ENCODE results near the gene HMG20B. TPM values are rescaled to one million over a fixed set of nuclear protein-coding genes. Genes with fewer than 3 reads are reported as not detected.

HMG20B gene
- total and polyA plus RNA-seq, 2 of the 8 experiments (the other 6 are each of a cell fraction or from before 2014, with no cell fraction given): 42.9 to 74.2 TPM

- no peak for TF ChIP-seq HDAC2 (IDR thresholded peaks at IDR 0.05; ENCODE audit: borderline replicate concordance in 1 of 2, low read depth in 2 of 2, low read length in 2 of 2)
- no peak for TF ChIP-seq BACH1 (IDR thresholded peaks at IDR 0.05; ENCODE audit: low read length)
- TF ChIP-seq KDM1A (IDR thresholded peaks at IDR 0.05; ENCODE audit: borderline replicate concordance, low read length): no peak
- no peak for TF ChIP-seq EGR1 (IDR thresholded peaks at IDR 0.05; ENCODE audit: borderline replicate concordance, low read depth, low read length)
These were observed 38.3 kb downstream of the HMG20B start (continued) for GRCh38 chr19:3610745-3611717.
